ENCODE results near the gene IL9.

GRCh38 chr5:135913713-135914626 lies 18.3 kb upstream of the IL9 start:
- TF ChIP-seq CTCF (IDR thresholded peaks at IDR 0.05; ENCODE audit: low read length) (no peak), EZH2 (optimal IDR thresholded peaks at IDR 0.05; ENCODE audit: low read depth, low read length) (no peak), EZH2phosphoT487 (IDR thresholded peaks at IDR 0.05; ENCODE audit: low read length) (no peak)

Data from MM.1S (cell line).